CD4-positive, alpha-beta T cell treated with Interleukin-10 for 1 hour (primary cell): ENCODE data around the gene NUDCD3.

ENCODE experiments used
- DNase-seq: peaks from one replicate; pipeline ENCODE4 v3.0.0-alpha.2; 2020

The NUDCD3 gene

DNA sequence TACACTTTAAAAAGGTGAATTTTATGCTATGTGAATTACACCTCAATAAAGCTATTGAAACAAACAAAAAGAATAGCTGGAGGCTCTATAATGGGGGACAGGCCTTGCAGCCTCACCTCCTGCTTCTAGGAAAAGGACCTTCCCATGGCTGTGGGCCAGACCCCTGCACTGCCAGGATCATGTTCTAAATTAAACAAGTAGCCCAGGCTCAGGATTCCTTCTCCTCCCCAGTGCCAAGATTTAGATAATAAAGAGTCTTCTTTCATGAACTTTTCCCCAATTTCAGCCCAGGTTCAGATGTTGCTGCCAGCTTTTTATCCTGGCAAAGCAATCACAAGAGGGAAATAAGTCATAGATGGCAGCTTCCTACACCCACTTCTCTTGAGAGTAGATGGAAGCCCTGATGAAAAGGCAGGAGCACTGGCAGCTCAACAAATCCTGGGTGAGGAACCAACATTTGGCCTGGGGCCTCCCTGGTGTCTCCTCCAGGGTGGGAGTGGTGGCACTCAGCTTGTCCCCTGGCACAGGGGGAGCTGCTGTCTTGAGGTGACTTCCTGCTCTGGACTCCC lies 142.8 kb downstream of the NUDCD3 start:
- DNase-seq: no peak

- DNase-seq: no peak
These were observed 144.4 kb downstream of the NUDCD3 start for GRCh38 chr7:44346063-44346462.

GRCh38 chr7:44341401-44341800 lies 149.1 kb downstream of the NUDCD3 start:
- DNase-seq: no peak

DNA sequence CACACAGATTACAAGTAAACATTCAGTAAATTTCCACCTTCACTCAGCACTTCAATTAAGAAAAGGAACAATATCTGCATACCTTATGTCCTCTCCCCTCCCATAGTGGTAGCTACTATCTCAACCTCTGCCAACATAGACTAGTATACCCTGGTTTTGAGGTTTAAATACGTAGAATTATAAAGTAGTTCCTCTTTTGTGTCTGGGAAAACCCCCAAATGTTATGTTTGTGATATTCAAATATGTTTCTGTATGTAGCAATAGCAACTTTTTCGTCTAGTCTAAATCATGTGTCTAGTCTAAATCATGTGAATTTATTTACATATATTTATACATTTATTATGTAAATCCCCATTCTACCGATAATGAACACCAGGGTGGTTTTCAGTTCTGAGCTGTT lies 151.9 kb downstream of the NUDCD3 start:
- DNase-seq: no peak

DNA sequence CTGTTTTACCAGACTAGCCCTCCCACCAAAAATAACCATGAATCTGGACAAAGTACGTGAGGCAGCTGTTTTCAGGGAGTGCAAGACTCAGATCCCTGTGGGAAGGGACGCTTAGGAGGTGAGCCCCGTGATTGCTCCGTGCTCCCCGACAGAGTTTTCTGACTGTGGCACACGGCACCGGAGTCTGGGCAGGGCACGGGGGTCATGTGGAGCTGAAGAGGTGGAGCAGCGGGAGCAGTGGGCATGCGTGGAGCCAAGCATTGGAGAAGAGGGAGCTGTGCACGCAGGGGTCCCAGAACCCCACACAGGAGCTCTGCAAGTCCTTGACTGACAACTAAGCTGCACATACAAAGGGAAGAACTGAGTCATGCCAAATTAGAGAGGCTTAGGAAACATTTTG lies 154.0 kb downstream of the NUDCD3 start:
- DNase-seq: no peak

- DNase-seq: no peak
These were observed 155.3 kb downstream of the NUDCD3 start for GRCh38 chr7:44335184-44335583.

DNA sequence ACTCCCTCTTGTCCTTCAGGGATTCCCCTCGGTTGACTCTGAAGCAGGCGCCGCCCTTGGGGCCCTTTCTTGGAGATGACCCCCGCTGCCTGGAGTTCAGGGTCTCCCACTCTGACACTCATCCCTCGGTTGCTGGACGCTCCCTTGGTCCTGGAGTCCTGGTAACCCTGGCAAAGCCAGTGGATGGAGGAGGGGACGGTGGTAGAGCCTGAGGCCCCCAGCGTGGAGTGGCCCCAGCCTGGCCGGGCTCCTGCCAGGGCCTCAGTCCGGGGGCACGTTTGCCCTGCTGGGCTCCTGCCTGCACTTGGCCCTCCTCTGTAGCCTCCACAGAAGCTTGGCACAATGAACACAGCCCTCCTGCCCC lies 155.7 kb downstream of the NUDCD3 start:
- no peak for DNase-seq

DNA sequence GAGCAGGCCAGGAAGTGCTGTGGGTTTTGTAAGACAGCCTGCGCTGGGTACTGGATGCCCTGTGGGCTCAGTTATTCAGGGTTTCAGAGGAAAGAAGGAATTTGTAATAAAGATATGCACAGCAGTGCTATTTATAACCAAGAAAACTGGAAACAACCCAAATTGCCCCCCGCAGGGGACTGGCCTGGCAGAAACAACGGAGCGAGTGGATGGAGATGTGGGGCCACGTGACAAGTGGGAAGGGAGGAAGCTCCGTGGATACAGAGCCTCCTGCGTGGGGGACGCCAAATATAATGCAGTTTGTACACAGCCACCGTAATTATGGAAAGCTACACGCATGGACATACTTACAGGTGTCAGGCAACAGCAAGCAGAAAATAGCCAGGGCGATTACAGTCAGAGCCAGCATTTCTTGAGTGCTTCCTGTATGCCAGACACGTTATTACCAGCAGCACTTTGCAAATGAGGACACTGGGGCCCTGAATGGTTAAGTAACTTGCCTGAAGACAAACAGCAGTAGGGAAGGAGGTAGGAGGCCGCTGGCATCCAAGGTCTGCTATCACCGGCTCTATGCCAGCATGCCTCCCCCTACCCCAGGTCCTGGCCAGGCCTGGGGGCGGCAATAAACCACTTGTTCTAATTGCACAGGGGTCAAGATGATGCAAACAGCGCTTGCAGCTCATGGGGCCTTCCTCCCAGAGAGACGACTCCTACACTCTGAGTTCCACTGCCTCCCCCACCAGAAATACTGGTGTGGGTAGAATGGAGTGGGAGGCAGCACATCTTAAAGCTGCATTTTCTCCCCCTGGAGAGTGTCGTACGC lies 156.3 kb downstream of the NUDCD3 start:
- DNase-seq: no peak

DNA sequence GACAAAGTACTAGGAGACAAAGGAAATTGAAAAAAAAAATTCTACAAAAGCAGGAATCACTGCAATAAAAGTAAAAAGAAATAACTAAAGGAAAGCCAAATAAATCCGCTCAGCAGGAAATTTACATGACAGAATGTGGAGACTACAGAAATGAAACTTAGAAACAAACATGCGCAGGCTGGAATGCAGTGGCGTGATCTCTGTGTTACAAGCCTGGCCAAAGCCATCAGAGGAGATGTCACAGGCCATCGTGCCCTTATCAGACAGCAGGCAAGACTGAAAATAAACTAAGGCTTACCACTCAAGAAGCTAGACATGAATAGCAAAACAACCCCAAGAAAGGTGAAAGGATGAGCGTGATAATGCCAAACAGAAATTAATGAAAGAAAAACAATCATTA lies 158.8 kb downstream of the NUDCD3 start:
- DNase-seq: no peak

DNA sequence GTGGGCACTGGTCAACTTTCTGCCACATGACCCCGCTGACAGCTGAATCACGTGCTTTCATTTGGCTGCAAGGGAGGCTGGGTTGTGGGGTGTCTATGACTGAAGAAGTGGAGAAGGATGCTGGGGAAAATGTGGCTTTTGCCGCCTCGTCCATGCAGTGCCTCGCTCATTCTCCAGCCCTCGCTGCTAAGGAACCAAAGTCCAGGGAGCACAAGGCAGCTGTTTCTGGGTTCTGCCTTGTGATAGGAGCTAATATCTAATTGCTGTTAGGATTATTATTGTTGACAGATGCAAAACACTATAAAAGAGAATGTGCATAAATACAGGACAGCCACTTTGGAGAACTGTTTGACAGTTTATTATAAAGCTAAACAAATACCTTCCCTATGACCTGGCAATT lies 160.1 kb downstream of the NUDCD3 start:
- DNase-seq: no peak

DNA sequence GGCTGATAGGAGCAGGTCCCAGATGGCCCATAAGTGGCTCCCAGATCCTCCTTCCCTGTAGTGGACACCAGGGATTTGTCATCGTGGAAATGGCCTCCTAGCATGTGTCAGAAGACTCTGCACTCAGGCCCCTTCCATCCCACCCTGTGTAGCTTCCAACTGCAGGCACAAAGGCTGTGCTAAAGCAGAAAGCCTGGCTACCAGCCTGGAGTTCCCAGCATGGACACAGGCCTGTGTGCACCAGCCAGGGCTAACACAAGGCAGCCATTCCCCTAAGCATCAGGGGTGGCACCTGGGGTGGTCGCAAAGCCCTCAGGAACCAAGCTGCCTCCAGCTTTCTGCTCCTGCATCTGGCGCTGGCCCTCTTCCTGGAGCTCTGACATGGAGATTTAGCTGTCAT lies 160.6 kb downstream of the NUDCD3 start:
- DNase-seq: no peak
